NT2/D1 (cell line): ENCODE measurements around the gene TAAR8.

Experiments
- DNase-seq: peaks from one replicate; pipeline ENCODE4 v3.0.0-alpha.2; 2011; ENCODE audit warnings: low read depth, low spot score
- H3K27me3 ChIP-seq: 2 replicates; pipeline ENCODE4 v1.6.0; 2011; ENCODE audit warnings: mild to moderate bottlenecking; ENCODE audit not compliant: insufficient read length, insufficient read depth
- H3K36me3 ChIP-seq: 2 replicates; pipeline ENCODE4 v1.6.1; 2011; ENCODE audit warnings: mild to moderate bottlenecking, low read length, mixed read lengths; ENCODE audit not compliant: insufficient read depth, insufficient read length
- H3K4me1 ChIP-seq: 2 replicates; pipeline ENCODE4 v1.5.1; 2011; ENCODE audit not compliant: insufficient read depth, insufficient read length
- H3K4me3 ChIP-seq: 2 replicates; pipeline ENCODE4 v1.5.1; 2011; ENCODE audit warnings: low read depth; ENCODE audit not compliant: insufficient read length
- H3K9ac ChIP-seq: 2 replicates; pipeline ENCODE4 v1.6.0; 2011; ENCODE audit warnings: low read depth; ENCODE audit not compliant: insufficient read length
- H3K9me3 ChIP-seq: 2 replicates; pipeline ENCODE4 v1.5.1; 2011; ENCODE audit warnings: mild to moderate bottlenecking, low read length; ENCODE audit not compliant: insufficient read depth
- SUZ12 ChIP-seq: IDR thresholded peaks from 2 replicates; pipeline ENCODE4 v1.6.1; 2011; ENCODE audit not compliant: insufficient read length, insufficient read depth; ENCODE audit errors: extremely low read depth
- YY1 ChIP-seq: IDR thresholded peaks from 2 replicates; pipeline ENCODE4 v1.6.1; 2011; ENCODE audit not compliant: insufficient read length, insufficient read depth
- ZNF274 ChIP-seq: IDR thresholded peaks from 2 replicates; pipeline ENCODE4 v1.6.1; 2011; ENCODE audit warnings: mild to moderate bottlenecking, low read depth, low read length

TAAR8 gene

DNA sequence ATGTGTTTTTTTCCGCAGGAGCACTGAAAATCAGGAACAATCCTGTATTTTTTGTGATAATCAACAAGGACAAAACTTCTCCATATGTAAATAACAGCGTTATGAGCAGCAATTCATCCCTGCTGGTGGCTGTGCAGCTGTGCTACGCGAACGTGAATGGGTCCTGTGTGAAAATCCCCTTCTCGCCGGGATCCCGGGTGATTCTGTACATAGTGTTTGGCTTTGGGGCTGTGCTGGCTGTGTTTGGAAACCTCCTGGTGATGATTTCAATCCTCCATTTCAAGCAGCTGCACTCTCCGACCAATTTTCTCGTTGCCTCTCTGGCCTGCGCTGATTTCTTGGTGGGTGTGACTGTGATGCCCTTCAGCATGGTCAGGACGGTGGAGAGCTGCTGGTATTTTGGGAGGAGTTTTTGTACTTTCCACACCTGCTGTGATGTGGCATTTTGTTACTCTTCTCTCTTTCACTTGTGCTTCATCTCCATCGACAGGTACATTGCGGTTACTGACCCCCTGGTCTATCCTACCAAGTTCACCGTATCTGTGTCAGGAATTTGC is 17.8 kb downstream of the TAAR8 start, which contains the start of gene TAAR6:
Gene TAAR6, plus strand, starts transcription at position 102 of the 557 bp plus-strand sequence. Its CDS starts 0 bp downstream, at position 102.
- TF ChIP-seq ZNF274 (no peak), YY1 (no peak)
- Histone ChIP-seq H3K36me3 (no peaks in the 10 kb centered on the region), H3K27me3 (no peaks in the 10 kb centered on the region), H3K4me1 (no peaks in the 10 kb centered on the region), H3K9me3 (no peaks in the 10 kb centered on the region), H3K4me3 (no peak within 1 kb of the TSS), H3K9ac (no peak within 1 kb of the TSS)
- no peak for DNase-seq

- no peak for DNase-seq
- no peak overlapping the region for H3K4me3 ChIP-seq
- H3K9me3 ChIP-seq = no peaks in the 10 kb centered on the region
- no peaks in the 10 kb centered on the region for H3K4me1 ChIP-seq
- H3K36me3 ChIP-seq = no peaks in the 10 kb centered on the region
- no peak for TF ChIP-seq SUZ12
- no peak for TF ChIP-seq YY1
- TF ChIP-seq ZNF274 = no peak
- no peak overlapping the region for H3K9ac ChIP-seq
- H3K27me3 ChIP-seq = no peaks in the 10 kb centered on the region
Measured at GRCh38 chr6:132571774-132572173, 19.3 kb downstream of the TAAR8 start.

- Histone ChIP-seq H3K4me3 (no peak overlapping the region), H3K9ac (no peak overlapping the region), H3K4me1 (no peaks in the 10 kb centered on the region), H3K9me3 (no peaks in the 10 kb centered on the region), H3K27me3 (no peaks in the 10 kb centered on the region), H3K36me3 (no peaks in the 10 kb centered on the region)
- no peak for DNase-seq
- TF ChIP-seq YY1 (no peak), SUZ12 (no peak), ZNF274 (no peak)
Measured at GRCh38 chr6:132584698-132585097, 32.2 kb downstream of the TAAR8 start.

DNA sequence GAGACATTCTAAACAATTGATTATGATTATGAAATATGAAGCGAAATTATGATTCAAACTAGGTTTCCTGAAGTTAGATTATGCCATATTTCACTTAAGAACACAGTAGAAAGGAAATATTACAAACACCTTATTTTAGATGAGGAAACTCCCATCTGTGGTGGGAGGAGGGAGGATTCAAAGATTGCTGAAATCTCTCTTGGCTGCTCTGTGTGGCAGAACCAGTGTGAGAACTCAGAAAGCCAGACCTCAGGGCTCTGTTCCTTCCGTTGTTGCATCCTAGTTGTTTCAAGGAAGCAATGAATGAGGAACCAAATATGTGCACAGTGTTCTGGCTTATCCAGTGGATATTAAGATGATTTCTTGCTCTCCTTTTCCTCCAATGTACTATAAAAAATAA is 35.0 kb downstream of the TAAR8 start:
- no peak for DNase-seq

GRCh38 chr6:132589454-132589853 is 37.0 kb downstream of the TAAR8 start, which contains the start of gene TAAR5:
Gene TAAR5, minus strand, starts transcription at chr6:132589741. Its CDS starts 55 bp downstream, at chr6:132589686.
- no peak for TF ChIP-seq SUZ12
- no peak for TF ChIP-seq ZNF274
- no peak for TF ChIP-seq YY1
- Histone ChIP-seq H3K9me3 (no peaks in the 10 kb centered on the region), H3K9ac (no peak within 1 kb of the TSS), H3K4me1 (no peaks in the 10 kb centered on the region), H3K36me3 (no peaks in the 10 kb centered on the region), H3K27me3 (no peaks in the 10 kb centered on the region), H3K4me3 (no peak within 1 kb of the TSS)
- DNase-seq = no peak

More for the DNA sequence above, 35.0 kb downstream of the TAAR8 start:
- no peaks in the 10 kb centered on the region for H3K4me1 ChIP-seq
- no peak overlapping the region for H3K9ac ChIP-seq
- H3K4me3 ChIP-seq = no peak overlapping the region
- H3K36me3 ChIP-seq = no peaks in the 10 kb centered on the region
- TF ChIP-seq YY1 = no peak
- TF ChIP-seq SUZ12 = no peak
- no peak for TF ChIP-seq ZNF274
- no peaks in the 10 kb centered on the region for H3K27me3 ChIP-seq
- H3K9me3 ChIP-seq = no peaks in the 10 kb centered on the region

- no peak for TF ChIP-seq YY1
- no peaks in the 10 kb centered on the region for H3K27me3 ChIP-seq
- no peaks in the 10 kb centered on the region for H3K36me3 ChIP-seq
- DNase-seq = no peak
- H3K4me1 ChIP-seq = no peaks in the 10 kb centered on the region
- no peak overlapping the region for H3K9ac ChIP-seq
- H3K9me3 ChIP-seq = no peaks in the 10 kb centered on the region
- H3K4me3 ChIP-seq = no peak overlapping the region
Measured at GRCh38 chr6:132590362-132590761, 37.9 kb downstream of the TAAR8 start.

DNA sequence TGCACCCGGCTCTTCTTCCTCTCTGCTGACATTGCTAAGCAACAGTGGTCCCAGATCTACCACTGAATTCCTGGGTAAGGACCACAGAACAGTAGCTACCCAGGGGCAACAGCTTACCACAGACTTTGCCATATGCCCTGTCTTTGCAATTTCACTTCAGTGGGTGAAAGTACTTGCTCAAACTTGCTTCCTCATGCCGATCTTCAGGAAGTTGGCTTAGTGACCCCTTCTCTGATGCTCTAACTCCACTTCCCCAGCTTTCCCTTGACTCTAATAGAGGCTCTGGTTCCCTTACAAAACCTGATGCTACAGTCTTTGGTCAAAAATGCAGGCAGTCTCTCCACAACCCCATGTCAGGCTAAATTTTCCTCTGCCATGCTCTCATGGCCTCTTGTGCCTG is 40.4 kb downstream of the TAAR8 start:
- DNase-seq = no peak
- Histone ChIP-seq H3K9ac (no peak overlapping the region), H3K9me3 (no peaks in the 10 kb centered on the region)

GRCh38 chr6:132596201-132596600 is 43.7 kb downstream of the TAAR8 start:
- no peaks in the 10 kb centered on the region for H3K36me3 ChIP-seq
- no peak for DNase-seq
- H3K9me3 ChIP-seq = no peaks in the 10 kb centered on the region
- no peaks in the 10 kb centered on the region for H3K4me1 ChIP-seq
- no peak overlapping the region for H3K4me3 ChIP-seq
- H3K9ac ChIP-seq = no peak overlapping the region
- TF ChIP-seq SUZ12 (no peak), YY1 (no peak), ZNF274 (no peak)
- H3K27me3 ChIP-seq = no peaks in the 10 kb centered on the region

More for the DNA sequence above, 40.4 kb downstream of the TAAR8 start:
- no peaks in the 10 kb centered on the region for H3K36me3 ChIP-seq
- H3K27me3 ChIP-seq = no peaks in the 10 kb centered on the region
- H3K4me3 ChIP-seq = no peak overlapping the region
- no peak for TF ChIP-seq YY1
- no peak for TF ChIP-seq ZNF274
- no peak for TF ChIP-seq SUZ12
- H3K4me1 ChIP-seq = no peaks in the 10 kb centered on the region
